Kidney (tissue), 22 donors: ENCODE measurements around the gene GSK3A. TPM values are rescaled to one million over a fixed set of nuclear protein-coding genes. Genes with fewer than 3 reads are reported as not detected.
A peak's percentile ranks its signal among the peaks of the same experiment; 100 is the strongest.

Experiments used
- DNase-seq, 5 donors: peaks; one replicate each; pipeline ENCODE4 v3.0.0-alpha.2; 2013 to 2020
- FAIRE-seq: peaks from 2 replicates; lab custom pipeline; 2012; peaks lifted over from hg19 to GRCh38; lab: Jason Lieb, UNC
- H3K27ac ChIP-seq, 2 donors: one replicate each; pipeline ENCODE4 v1.7.0; 2013; ENCODE audit warnings: low read depth in 2 of 2, low read length in 2 of 2, inconsistent platforms in 1 of 2
- H3K27me3 ChIP-seq: one replicate; pipeline ENCODE4 v1.7.1; 2013; ENCODE audit warnings: low read length, inconsistent platforms; ENCODE audit not compliant: control insufficient read depth, insufficient read depth
- H3K36me3 ChIP-seq, 3 donors: one replicate each; pipeline versions ENCODE4 v1.7.0 to v1.7.1; 2013; ENCODE audit warnings: low read length in 3 of 3, control low read depth in 1 of 3, inconsistent platforms in 1 of 3; ENCODE audit not compliant: insufficient read depth in 3 of 3, control insufficient read depth in 2 of 3
- H3K4me1 ChIP-seq, 3 donors: one replicate each; pipeline versions ENCODE4 v1.7.0 to v1.7.1; 2013; ENCODE audit warnings: low read length in 3 of 3, inconsistent platforms in 1 of 3, low read depth in 1 of 3; ENCODE audit not compliant: control insufficient read depth in 2 of 3, insufficient read depth in 2 of 3
- H3K4me3 ChIP-seq, 3 donors: one replicate each; pipeline versions ENCODE4 v1.7.0 to v1.8.1; 2013; ENCODE audit warnings: low read length in 3 of 3, control low read depth in 1 of 3, inconsistent platforms in 1 of 3
- H3K9ac ChIP-seq, 3 donors: one replicate each; pipeline versions ENCODE4 v1.7.0 to v1.7.1; 2013; ENCODE audit warnings: low read length in 3 of 3, control low read depth in 1 of 3, inconsistent platforms in 1 of 3
- H3K9me3 ChIP-seq, 3 donors: one replicate each; pipeline versions ENCODE4 v1.7.0 to v1.7.1; 2013; ENCODE audit warnings: low read length in 3 of 3, control low read depth in 1 of 3, inconsistent platforms in 1 of 3; ENCODE audit not compliant: control insufficient read depth in 2 of 3, insufficient read depth in 1 of 3
- intact Hi-C: fragments of 100-400 bp; cut with DNase I; formaldehyde crosslinking; loops from one replicate; pipeline ENCODE4 v1.11.1; 2022
- long read RNA-seq, 10 donors: library from polyadenylated mRNA in 1 of 10; unstranded in 1 of 10; transcript quantifications; one replicate each; pipeline ENCODE4 v2.0.0 and lab custom pipeline, GENCODE V29; 2021 to 2026
- polyA plus RNA-seq: library from polyadenylated mRNA; stranded (reverse); fragments of 350-450 nt; fragmentation: Illumina TruSeq; extraction: RNeasy Lipid Tissue Mini Kit (QIAGEN cat#74804); gene quantifications from one replicate; pipeline ENCODE4 v1.2.3, GENCODE V29; 2014; ENCODE audit warnings: low read depth, low replicate concordance; ENCODE audit not compliant: insufficient read depth
- total RNA-seq: library from RNA; stranded (reverse); fragmentation: NEBNext Ultra II Directional; extraction: Animal tissue kit (Norgen Biotek cat#: 25700); gene quantifications from one replicate; pipeline ENCODE4 v1.2.1, GENCODE V29; 2021
- TF ChIP-seq, protein P1 (sequence below): IDR thresholded peaks from 3 replicates; pipeline ENCODE4 v1.5.1; 2012; ENCODE audit warnings: mild to moderate bottlenecking, moderate library complexity, borderline replicate concordance; ENCODE audit not compliant: insufficient read depth; ENCODE audit errors: extremely low read depth
- donor health status: control.
- donor health status: control.
- donor health status: control.
- donor health status: control.
- donor health status: control.
- donor health status: DM: yes; HTN: yes; CAD: no.
- donor health status: Normal renal cell carcinoma (clear cell type).

Gene GSK3A
- total RNA-seq, result 39.2 TPM
- 57.3 TPM for polyA plus RNA-seq
- long read RNA-seq, donor 1, transcript GSK3A-201 (11 exons, 2,188 nt), result major isoform, 14 of 20 reads
- long read RNA-seq, donor 1, partial matches to known transcripts, result 5 of 20 reads
- long read RNA-seq, donor 1, other reads (novel, unspliced or antisense), result 0 of 20 reads
- long read RNA-seq, donor 2, transcript GSK3A-201 (11 exons, 2,188 nt), result major isoform, 10 of 11 reads
- long read RNA-seq, donor 2, partial matches to known transcripts, result 0 of 11 reads
- long read RNA-seq, donor 2, other reads (novel, unspliced or antisense), result 0 of 11 reads
- long read RNA-seq, donor 3, transcript GSK3A-201 (11 exons, 2,188 nt), result major isoform, 20 of 20 reads
- long read RNA-seq, donor 3, partial matches to known transcripts, result 0 of 20 reads
- long read RNA-seq, donor 3, other reads (novel, unspliced or antisense), result 0 of 20 reads
- long read RNA-seq, donor 4, transcript GSK3A-201 (11 exons, 2,188 nt), result major isoform, 33 of 33 reads
- long read RNA-seq, donor 4, partial matches to known transcripts, result 0 of 33 reads
- long read RNA-seq, donor 4, other reads (novel, unspliced or antisense), result 0 of 33 reads
- long read RNA-seq, donor 5, result 0 reads
- long read RNA-seq, donor 6, transcript GSK3A-201 (11 exons, 2,188 nt), result major isoform, 13 of 17 reads
- long read RNA-seq, donor 6, partial matches to known transcripts, result 0 of 17 reads
- long read RNA-seq, donor 6, other reads (novel, unspliced or antisense), result 0 of 17 reads
- long read RNA-seq, donor 7, transcript GSK3A-201 (11 exons, 2,188 nt), result major isoform, 6 of 12 reads
- long read RNA-seq, donor 7, partial matches to known transcripts, result 2 of 12 reads
- long read RNA-seq, donor 7, other reads (novel, unspliced or antisense), result 3 of 12 reads
- long read RNA-seq, donor 8, transcript GSK3A-204 (3 exons, 761 nt), result minor isoform, 5 of 18 reads
- long read RNA-seq, donor 8, transcript GSK3A-201 (11 exons, 2,188 nt), result major isoform, 13 of 18 reads
- long read RNA-seq, donor 8, partial matches to known transcripts, result 0 of 18 reads
- long read RNA-seq, donor 8, other reads (novel, unspliced or antisense), result 0 of 18 reads
- long read RNA-seq, donor 9, transcript GSK3A-201 (11 exons, 2,188 nt), result major isoform, 11 of 11 reads
- long read RNA-seq, donor 9, partial matches to known transcripts, result 0 of 11 reads
- long read RNA-seq, donor 9, other reads (novel, unspliced or antisense), result 0 of 11 reads
- long read RNA-seq, donor 10, transcript GSK3A-201 (11 exons, 2,188 nt), result major isoform, 12 of 15 reads
- long read RNA-seq, donor 10, partial matches to known transcripts, result 0 of 15 reads
- long read RNA-seq, donor 10, other reads (novel, unspliced or antisense), result 0 of 15 reads

DNA sequence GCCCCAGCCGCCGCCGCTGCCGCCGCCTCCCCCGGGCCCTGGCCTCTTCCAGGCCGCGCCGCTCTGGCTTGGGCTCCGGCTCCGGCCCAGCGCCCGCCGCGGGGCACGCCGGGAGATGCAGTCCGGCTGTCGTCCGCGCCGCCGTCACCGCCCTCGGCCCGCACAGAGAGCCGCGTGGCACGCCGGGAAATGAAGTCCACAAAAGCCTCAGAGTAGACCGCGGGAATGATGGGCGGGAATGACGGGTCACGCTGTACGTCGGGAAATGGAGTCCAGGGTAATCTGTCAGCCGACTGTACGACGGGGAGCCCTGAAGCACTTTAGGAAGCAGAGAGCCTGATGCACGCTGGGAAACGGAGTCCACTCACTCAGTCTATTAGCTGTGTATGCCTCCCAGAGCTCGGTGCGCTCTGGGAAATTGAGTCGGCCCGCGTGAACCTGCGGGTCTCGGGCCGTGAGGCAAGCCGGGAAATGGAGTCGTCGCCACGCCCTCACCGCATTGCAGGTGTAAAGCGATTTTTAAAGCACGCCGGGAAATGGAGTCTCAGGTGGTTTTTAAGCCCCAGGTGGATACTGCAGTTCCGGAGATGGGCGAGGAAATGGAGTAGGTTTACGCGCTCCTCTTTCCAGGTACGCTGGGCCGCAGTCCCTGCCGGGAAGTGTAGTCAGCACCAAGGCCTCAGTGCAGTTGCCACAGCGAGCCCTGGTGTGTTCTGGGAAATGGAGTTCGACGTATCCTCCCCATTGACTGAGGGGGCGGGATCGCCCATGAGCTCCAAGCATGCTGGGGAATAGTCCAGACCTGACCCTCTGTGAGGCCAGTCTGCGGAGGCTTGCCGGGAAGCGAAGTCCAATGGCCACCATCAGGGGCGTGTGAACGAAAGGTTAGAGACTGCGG is at the start of gene GSK3A:
TSS of gene GSK3A (minus strand) at position 91 of the 898 bp plus-strand sequence. CDS start 137 bp downstream, outside the sequence.
- intact Hi-C loops, result no loop called here
- TF ChIP-seq, protein P1, sequence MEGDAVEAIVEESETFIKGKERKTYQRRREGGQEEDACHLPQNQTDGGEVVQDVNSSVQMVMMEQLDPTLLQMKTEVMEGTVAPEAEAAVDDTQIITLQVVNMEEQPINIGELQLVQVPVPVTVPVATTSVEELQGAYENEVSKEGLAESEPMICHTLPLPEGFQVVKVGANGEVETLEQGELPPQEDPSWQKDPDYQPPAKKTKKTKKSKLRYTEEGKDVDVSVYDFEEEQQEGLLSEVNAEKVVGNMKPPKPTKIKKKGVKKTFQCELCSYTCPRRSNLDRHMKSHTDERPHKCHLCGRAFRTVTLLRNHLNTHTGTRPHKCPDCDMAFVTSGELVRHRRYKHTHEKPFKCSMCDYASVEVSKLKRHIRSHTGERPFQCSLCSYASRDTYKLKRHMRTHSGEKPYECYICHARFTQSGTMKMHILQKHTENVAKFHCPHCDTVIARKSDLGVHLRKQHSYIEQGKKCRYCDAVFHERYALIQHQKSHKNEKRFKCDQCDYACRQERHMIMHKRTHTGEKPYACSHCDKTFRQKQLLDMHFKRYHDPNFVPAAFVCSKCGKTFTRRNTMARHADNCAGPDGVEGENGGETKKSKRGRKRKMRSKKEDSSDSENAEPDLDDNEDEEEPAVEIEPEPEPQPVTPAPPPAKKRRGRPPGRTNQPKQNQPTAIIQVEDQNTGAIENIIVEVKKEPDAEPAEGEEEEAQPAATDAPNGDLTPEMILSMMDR, result no peak
- H3K4me1 ChIP-seq, result peaks cover 0 to 18% (median 7%) of the 10 kb centered on the region in 3 donors
- peak within 1 kb of the TSS; percentile 54 to 96 (median 80) for H3K9ac ChIP-seq
- peak within 1 kb of the TSS; percentile 92 to 99 for H3K27ac ChIP-seq
- H3K36me3 ChIP-seq, result no peaks in the 10 kb centered on the region
- FAIRE-seq, result peak; percentile 71
- no peaks in the 10 kb centered on the region for H3K9me3 ChIP-seq
- peak; percentile 98 to 100 (median 99) for DNase-seq
- peak within 1 kb of the TSS; percentile 87 to 96 (median 95) for H3K4me3 ChIP-seq
- no peaks in the 10 kb centered on the region for H3K27me3 ChIP-seq

DNA sequence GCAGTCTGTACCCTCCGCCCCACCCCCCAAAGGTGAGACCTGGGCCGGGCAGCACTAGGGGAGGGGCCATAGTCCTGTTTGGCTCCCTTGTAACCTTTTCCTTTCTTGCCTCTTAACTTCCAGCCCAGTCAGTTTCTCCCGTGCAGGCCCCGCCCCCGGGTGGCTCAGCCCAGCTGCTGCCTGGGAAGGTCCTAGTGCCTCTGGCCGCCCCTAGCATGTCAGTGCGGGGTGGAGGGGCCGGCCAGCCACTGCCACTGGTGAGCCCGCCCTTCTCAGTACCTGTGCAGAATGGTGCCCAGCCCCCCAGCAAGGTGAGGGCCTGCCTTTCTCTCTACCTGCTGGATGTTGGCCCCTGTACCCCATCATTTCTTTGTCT is 49.0 kb upstream of the GSK3A start:
- Histone ChIP-seq H3K27ac (no peak overlapping the region), H3K36me3 (peaks cover 0 to 34% (median 12%) of the 10 kb centered on the region in 3 donors), H3K9me3 (no peaks in the 10 kb centered on the region), H3K27me3 (no peaks in the 10 kb centered on the region), H3K9ac (no peak overlapping the region), H3K4me3 (no peak overlapping the region), H3K4me1 (peaks cover 0 to 4% (median 3%) of the 10 kb centered on the region in 3 donors)
- TF ChIP-seq, protein P1, result no peak
- intact Hi-C loops, result no loop called here
- DNase-seq (no peak), FAIRE-seq (no peak)
